GM12892 (cell line): Measurements from ENCODE around the gene SELP.

ENCODE experiments used
- POLR2A ChIP-seq: IDR thresholded peaks from 2 replicates; pipeline ENCODE4 v1.6.1; 2011; ENCODE audit warnings: low read depth, low read length, control low read depth
- POLR2AphosphoS5 ChIP-seq: IDR thresholded peaks from 2 replicates; pipeline ENCODE4 v1.6.1; 2011; ENCODE audit warnings: low read depth, low read length, control low read depth

GRCh38 chr1:169546087-169546995, 83.6 kb downstream of the SELP start:
- TF ChIP-seq POLR2A: no peak
- no peak for TF ChIP-seq POLR2AphosphoS5
